HG02763 (cell line): ENCODE measurements around the gene C4BPB.

Experiments used
- ATAC-seq: cut with Tn5 transposase; IDR thresholded peaks from one replicate; pipeline ENCODE4 v1.9.1; 2021; ENCODE audit warnings: mild to moderate bottlenecking, moderate library complexity; ENCODE audit not compliant: unreplicated experiment

The C4BPB gene

DNA sequence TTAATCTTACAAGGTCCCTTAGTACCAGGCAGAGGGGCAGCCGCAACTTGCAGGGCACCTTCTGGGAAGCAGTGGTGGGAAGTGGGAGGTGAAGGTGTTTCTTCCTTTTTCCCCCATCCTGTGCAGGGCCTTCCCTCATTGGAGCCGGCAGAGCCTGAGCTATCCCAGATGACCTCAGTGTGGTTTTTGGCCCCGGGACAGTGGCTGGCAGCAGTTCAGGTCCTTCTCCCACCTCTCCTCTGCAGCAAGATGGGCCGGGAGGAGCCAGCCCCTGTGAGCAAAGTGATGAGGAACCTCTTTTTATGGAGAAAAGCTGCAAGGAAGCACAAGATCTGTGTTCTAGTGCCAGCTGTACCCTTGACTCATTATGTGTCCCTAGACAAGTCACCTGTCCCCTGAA lies 28.8 kb upstream of the C4BPB start:
- no peak for ATAC-seq

DNA sequence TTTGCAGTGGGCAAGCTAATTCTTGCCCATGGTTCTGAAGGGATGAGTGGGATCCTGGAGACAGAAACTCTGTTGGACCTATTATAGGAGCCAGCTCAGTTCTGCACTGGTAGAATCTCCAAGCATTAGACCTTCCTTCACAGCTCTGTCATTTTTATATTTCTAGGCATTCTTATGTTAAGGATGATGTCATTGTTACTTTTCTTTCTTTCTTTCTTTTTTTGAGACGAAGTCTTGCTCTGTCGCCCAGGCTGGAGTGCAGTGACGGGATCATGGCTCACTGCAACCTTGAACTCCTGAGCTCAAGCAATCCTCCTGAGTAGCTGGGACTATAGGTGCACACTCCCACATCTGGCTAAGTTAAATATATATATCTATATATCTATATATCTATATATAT lies 28.1 kb upstream of the C4BPB start:
- no peak for ATAC-seq

DNA sequence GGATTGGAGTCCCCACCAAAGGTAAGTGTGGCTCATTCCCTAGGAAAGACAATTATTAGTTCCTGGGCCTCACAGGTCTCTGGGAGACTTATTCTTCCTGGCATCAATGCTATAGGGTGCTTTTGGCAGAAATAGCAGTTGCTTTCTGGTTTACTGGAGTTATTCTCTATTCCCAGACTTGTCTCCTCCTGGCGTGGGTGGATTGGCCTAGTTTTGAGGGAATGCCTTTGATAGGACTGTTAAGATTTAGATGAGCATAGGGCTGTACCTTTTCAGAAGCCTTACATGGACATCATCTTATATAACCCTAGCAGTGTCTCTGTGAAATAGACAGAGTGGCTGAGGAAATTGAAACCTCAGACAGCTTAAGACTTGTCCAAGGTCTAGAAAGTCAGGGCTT lies 26.6 kb upstream of the C4BPB start:
- no peak for ATAC-seq

DNA sequence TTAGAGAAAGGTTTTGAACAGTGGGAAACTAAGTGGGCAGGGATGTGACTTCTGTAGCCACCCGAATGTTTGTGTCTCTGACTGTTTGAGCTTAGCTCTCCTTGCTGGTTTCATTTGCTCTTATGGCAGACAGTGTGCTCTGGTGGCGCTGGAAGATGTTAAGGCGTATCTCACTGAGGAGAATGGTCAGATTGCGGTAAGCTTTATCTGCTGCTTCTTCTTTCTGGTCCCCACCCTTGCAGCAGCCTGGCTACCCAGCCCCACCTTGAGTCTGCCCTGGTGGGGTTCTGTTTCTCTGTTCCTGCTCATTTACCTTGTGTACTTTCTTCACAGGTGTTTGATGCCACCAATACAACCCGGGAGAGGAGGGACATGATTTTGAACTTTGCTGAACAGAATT lies 25.6 kb upstream of the C4BPB start:
- ATAC-seq = no peak

DNA sequence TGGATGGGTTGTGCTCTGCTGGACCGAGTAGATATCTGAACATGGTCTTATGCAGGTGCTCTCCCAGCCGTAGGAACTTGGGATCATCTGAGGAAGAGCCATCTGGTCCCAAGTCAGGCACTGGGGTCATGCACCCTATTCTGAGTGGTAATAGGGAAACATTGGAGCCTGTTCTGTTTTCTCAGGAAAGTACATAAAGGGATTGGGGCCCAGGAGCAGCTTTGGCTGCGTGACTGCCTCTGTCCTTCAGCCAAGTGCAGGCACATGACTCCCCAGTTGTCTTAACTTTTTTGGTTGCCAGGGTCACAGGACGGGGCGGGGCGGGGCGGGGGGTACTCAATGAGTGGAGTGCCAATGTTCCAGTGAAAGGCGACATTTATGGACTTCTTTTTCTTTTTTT lies 24.1 kb upstream of the C4BPB start:
- ATAC-seq = no peak

DNA sequence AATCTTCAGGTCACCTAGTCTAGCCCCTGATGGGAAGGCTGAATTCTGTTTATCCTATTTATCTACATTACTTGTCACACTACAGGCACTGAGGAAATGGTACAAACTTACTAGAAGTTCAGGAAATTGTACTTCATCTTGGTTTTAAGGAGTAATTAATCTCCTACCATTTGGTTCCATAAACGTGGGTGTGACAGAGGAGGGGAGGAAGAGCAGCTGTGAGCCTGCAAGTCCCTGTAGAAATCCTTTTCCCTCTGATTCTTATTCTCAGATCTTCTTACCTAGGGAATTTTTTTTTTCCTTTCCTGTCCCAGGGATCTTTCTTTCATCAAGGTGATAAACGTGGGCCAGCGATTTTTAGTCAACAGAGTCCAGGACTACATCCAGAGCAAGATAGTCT lies 21.5 kb upstream of the C4BPB start:
- ATAC-seq = no peak

DNA sequence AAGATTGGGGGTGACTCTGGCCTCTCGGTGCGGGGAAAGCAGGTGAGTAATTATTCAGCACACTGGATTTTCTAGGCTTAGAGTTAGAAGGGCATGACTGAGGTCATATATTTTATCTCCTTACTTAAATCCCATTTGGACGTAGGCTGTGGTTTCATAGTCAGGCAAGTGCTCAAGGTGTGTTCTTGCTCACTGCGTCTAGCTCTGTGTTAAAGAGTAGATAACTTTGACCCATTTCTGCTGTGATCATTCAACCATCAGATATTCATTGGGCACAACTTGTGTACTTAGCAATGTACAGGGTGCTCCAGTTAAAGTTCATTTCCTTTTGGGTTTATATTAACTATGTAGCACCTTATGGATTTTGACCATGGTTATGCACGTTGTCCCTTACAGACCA lies 21.0 kb upstream of the C4BPB start:
- ATAC-seq = no peak

DNA sequence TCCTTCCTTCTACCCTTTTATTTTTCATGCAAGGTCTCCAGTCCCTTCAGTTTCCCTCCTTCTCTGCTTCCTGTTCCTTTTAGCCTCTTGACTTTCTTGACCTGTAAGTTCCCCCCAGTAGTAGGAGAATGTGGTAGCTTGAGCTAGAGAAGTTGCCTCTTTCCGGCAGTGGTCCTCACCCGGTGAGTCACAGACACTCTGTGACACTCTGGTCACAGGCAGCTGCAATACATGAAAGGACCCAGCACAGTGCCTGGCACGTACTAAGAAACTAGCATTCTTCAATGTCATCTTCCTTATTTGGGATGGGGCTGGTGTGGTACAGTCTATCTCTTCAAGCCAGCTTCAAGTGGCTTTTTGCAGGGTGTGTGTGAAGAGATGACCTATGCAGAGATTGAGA lies 19.6 kb upstream of the C4BPB start:
- no peak for ATAC-seq

DNA sequence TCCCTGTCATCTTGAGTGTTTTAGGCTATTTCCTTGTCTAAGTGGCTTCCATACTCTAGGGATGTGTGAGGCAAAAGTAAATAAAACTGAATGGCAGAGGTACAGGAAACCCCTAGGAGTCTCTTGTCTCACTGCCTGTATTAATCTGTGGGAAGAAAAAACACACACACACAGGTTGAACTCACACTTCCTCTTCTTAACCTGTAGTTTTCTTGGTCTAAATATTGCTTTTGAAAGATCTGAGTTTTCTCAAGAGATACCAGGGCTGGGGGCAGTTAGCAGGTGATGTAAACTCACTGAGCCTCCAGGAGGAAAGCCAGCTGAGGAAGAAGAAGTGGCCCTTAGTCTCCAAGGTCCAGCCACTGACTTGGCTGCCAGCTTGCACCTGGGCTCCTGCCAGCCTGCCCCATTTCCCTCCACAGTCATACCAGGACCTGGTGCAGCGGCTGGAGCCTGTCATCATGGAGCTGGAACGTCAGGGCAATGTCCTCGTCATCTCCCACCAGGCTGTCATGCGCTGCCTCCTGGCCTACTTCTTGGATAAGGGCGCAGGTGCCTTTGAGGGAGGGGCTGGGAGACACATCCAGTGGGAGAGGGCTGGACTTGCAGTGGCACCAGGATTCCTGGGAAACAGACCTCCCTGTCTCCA lies 18.7 kb upstream of the C4BPB start:
- peak; percentile 44 for ATAC-seq

DNA sequence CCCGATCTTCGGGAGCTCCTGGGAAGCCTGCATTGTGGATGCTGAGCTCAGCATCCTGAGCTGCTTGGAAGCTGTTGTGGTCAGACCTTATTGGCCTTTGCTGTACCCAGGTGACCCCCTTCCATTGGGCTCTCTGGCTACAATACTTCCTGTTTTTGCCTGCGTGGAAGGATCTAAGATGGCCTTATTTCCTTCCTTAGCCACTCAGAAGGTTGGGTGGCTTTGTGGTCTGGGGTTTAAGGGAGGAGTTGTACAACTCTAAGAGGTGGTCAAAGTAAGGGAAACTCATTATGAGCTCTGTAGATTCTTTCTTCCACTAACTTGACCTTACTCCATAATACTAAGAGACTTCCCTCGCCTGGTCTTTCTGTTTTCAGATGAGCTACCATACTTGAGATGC lies 17.8 kb upstream of the C4BPB start:
- ATAC-seq = no peak

DNA sequence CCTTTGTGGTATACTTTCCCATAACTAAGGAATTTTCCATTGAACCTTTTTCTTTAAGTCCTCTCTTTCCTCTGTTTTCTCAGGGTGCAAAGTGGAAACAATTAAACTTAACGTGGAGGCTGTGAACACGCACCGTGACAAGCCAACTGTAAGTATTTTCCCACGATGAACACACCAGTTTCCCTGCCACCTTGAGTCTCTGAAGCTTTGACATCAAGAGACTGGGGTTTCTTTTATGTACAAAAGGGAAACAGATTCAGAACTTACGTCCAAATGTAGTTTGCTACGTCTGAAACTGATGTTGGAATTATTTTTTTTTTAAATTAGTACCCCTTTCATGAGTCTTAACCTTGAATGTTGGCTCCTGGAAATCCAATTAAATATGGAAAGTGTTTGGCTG lies 17.2 kb upstream of the C4BPB start:
- ATAC-seq = no peak

DNA sequence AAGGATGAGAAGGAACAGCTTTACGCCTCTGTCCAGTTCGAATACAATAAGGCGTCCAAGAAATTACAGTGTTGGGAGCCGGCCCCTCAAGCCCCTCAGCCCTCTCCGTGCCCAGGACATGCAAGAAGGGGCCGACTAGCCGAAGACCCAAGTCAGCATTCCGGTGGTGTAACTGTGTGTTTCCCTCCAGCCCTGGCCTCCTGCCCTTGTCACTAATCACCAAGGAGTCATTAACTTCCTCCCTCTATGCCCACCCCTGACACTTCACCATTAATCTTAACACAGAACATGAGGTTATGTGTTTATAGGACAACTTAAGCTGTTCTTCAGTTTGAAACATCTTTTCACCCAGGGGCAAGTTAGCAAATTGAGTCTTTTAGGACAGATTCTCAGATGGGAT lies 16.4 kb upstream of the C4BPB start:
- ATAC-seq = no peak

DNA sequence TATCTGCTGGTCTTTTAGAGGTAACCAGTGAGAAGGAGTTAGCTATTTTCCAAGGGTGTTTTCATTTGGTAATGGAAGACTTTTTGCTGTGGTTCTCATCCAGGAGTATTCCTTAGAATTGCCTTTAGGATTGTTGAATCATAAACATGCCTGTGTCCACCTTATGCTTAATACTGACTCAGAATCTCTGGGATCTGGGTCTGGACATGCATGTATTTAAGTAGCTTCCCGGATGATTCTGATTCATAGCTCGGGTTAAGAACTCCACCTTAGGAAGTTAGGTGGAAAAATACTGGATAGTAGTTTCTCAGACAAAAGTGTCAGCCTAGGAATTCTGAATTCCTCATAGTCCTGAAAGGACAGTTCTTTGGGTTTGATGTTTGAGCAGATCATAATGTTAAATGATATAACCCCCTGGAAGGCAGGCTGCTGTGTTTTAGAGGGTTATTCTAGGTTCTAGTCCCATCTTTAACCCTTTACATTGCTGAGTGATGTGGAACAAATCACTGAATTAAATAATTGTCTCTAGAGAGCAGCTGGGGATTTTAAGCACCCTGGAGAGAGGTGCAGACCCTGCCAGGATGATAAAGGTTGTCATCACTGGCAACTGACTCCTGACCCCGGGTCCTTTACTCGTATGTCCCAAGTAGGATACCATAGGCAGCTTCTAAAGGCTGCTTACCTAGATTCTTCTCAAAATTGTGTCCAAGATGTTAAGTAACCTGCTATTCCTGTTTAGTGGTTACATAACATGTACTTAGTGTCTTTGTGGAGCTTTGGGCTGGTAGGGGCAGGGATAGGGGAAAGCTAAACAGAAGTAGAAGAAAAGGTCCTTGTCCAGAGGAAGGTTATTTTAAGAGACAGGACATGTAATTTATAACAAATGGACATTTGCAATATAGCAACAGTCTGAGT lies 14.5 kb upstream of the C4BPB start:
- ATAC-seq = no peak

DNA sequence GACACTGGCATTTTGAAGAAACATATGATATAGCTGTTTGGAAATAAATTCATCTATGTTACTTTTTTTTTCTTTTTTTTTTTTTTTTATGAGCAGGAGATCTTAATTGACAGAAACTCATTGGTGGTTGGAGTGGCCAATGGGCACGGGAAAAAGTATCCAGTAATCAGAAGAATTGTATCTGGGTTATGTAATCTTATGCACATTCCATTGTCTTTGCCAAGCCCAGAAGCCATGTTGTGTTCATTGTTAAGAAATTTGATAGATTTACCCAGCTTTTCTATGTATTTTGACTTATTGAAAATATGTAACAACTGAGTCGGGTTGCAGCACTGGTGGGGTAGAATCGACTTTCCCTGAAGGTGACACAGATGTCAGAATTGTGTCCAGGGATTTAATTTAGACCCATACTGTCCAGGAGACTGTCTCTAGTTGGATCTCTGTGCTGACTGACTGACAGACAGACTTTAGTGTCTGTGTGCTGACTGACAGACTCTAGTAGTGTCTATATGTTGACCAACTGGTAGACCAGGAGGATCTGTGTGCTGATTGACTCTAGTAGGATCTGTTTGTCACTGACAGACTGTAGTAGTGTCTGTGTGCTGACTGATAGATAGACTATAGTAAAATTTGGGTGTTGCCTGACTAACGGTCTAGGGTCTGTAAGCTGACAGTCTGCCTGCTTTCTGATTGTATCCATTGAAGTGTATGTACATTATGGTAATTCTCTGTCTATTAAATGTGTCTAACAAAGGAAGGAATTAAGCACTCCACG lies 12.3 kb upstream of the C4BPB start:
- ATAC-seq = no peak

DNA sequence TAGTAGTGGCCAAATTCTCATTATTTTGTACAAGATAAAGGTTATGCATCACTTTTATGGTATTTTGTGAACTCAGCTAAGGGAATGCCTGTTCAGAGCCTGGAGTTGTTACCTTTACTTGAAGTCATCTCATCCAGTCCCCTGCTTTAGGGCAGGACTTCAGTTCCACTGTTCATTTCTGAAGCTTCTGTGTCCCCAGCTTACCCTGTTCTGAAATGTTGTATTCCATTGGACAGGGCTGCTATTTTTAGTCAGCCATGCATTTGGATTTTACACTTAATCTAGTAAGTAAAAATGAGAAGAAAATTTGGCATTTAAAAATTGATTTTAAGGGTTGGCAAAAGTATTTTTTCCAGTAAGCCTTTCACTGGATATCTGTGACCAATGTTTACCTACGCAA lies 11.6 kb upstream of the C4BPB start:
- ATAC-seq = no peak

DNA sequence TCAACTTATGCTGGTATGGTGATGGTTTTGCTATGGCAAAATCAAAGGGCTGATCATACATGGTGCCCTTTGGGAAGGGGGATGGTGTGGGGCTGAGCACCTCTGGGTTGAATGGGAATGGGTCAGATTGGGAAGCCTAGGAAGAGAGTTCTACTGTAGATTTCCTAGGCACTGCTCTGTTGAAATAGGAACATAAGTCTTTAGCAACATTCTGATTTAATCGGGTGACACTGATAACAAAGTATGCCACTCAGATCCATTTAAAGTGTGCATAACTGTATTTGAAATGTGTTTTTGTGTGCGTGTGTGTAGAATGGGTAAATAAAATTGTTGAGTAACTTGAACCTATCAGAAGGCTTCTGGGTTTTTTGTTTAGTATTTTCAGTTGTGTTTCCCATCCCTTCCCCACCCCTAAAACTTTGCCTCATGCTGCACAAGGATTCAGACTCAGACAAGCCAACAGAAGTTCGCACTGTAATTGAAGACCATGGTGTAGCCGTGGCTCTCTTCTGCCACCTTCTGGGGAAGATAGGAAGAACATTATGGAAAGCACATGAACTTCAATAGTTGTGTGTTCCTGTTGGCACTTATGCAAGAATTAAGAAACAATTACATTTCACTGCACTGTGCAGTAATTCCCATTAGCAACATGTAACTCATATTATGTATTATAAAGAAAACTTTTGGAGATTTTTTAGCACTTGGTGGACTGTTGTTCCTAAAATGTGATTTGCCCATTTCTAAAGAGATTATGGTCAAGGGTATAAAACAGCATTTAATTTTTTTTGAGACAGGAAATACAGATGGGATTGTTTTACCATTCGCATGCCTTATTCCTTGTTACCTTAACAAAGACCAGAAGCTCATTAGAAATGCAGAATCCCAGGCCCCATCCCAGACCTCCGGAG lies 10.9 kb upstream of the C4BPB start:
- ATAC-seq = peak; percentile 56

DNA sequence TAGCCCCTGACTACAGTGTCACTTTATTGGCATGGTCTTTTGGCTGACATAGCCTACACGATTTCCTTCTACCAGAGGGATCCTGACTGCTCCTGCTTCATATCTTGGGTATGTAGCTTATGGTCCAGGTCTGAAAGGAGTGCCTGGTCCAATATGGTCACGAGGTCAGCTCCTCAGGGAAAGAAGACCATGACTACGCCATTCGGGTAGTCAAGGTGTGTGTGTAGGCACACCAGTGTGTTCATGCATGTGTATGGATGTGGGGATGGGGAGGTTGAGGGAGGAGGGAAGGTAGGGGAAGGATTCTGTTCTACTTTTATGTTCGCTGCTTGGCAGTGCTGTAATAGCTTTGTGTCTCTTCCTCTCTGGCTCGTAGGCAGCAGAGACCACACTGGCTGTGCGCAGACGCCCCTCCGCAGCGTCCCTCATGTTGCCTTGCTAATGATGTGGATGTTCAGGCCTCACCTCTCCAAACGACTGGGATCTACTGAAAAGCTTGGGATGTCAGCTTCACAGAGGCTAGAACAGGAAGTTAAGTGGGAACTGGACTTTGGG lies 10.0 kb upstream of the C4BPB start:
- no peak for ATAC-seq

DNA sequence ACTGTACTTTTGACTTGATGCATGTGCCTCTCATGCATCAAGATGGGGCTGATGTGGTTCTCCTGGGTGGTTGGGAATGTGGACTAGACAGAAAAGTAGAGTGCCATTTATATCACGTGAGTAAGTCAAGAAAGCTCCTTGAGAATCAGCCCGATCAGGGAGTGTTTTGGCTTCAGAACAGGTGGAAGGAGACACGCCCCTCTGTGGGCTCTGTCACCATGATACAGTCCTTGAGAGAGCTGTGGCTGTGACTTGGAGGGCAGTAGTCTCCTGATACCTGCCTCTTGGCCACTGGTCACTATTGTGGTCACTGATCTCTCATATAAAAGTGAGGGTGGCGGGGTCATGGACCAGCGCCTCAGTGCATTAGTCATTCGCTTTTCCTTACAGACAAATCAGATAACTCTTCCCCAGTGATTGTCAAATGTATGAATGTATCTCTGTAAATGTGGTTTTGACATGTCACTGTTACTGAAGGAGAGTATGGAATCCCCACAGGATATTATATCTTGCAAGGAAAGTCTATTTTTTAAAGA lies 8.9 kb upstream of the C4BPB start:
- ATAC-seq = no peak

DNA sequence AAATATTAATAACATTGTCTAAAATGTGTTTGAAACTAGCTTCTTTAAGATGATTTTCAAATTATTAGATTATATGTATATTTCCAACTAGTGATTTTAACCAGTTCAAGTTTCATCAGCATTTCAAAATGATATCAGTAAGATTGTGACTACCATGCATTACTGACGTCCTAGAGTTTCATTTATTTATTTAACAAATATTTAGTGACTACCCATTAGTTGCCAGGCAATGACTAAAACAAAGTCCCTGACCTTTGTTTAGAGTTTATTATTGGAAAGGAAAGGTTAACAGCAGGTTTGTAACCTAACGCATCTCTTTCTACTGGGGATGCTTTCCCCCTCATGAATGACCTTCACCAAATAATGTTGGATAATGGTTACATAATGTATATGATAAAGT lies 7.6 kb upstream of the C4BPB start:
- no peak for ATAC-seq

DNA sequence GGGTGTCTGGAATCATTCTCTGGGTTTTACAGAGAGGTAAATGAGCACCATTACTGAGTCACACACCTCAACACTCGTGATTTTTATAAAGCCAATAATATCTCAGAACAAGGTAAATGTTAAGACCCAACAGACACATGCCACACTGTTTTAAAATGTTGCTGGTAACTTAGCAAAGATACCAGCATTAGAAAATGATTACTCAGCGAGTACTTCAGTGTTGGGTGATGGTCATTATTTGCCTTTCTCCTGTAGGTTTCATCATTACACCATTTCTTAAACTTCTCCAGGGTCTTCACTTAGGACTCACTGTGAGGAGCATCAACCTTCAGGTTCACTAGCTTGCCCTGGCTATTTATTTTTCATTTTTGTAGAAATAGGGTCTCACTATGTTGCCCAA lies 6.9 kb upstream of the C4BPB start:
- no peak for ATAC-seq
